Endothelial cell (in vitro differentiated cells): ENCODE data around the gene SIPA1. TPM values are rescaled to one million over a fixed set of nuclear protein-coding genes. Genes with fewer than 3 reads are reported as not detected.

Experiments used
- DNase-seq: peaks from one replicate; pipeline ENCODE4 v3.0.0; 2021; ENCODE audit warnings: low spot score
- H3K27ac Mint-ChIP-seq: one replicate; pipeline ENCODE4 v1.8.0; 2021; ENCODE audit warnings: mixed read lengths, inconsistent platforms; ENCODE audit not compliant: unreplicated experiment
- H3K27me3 Mint-ChIP-seq: one replicate; pipeline ENCODE4 v1.8.0; 2021; ENCODE audit warnings: mild to moderate bottlenecking, moderate library complexity, mixed read lengths, inconsistent platforms; ENCODE audit not compliant: unreplicated experiment
- H3K36me3 Mint-ChIP-seq: one replicate; pipeline ENCODE4 v1.8.0; 2021; ENCODE audit warnings: mild to moderate bottlenecking, low read depth, mixed read lengths, inconsistent platforms; ENCODE audit not compliant: unreplicated experiment
- H3K4me1 Mint-ChIP-seq: one replicate; pipeline ENCODE4 v1.8.0; 2021; ENCODE audit warnings: mild to moderate bottlenecking, mixed read lengths, inconsistent platforms; ENCODE audit not compliant: unreplicated experiment
- H3K4me3 Mint-ChIP-seq: one replicate; pipeline ENCODE4 v1.8.0; 2021; ENCODE audit warnings: mild to moderate bottlenecking, mixed read lengths, inconsistent platforms; ENCODE audit not compliant: unreplicated experiment
- H3K9me3 Mint-ChIP-seq: one replicate; pipeline ENCODE4 v1.8.0; 2021; ENCODE audit warnings: mixed read lengths, inconsistent platforms; ENCODE audit not compliant: unreplicated experiment
- total RNA-seq: library from RNA; stranded (reverse); fragmentation: NEBNext Ultra II Directional; extraction: Animal tissue kit (Norgen Biotek cat#: 25700); gene quantifications from one replicate; pipeline ENCODE4 v1.2.1, GENCODE V29; 2021; ENCODE audit not compliant: unreplicated experiment
- TF ChIP-seq, protein P1 (sequence below): fragments of 200-600 bp; sonication (generic); IDR thresholded peaks from one replicate; pipeline ENCODE4 v1.5.0; 2021; ENCODE audit warnings: antibody characterized with exemption; ENCODE audit not compliant: unreplicated experiment

SIPA1 gene
- total RNA-seq, 1 donor from 2014 or later: 267 TPM

DNA sequence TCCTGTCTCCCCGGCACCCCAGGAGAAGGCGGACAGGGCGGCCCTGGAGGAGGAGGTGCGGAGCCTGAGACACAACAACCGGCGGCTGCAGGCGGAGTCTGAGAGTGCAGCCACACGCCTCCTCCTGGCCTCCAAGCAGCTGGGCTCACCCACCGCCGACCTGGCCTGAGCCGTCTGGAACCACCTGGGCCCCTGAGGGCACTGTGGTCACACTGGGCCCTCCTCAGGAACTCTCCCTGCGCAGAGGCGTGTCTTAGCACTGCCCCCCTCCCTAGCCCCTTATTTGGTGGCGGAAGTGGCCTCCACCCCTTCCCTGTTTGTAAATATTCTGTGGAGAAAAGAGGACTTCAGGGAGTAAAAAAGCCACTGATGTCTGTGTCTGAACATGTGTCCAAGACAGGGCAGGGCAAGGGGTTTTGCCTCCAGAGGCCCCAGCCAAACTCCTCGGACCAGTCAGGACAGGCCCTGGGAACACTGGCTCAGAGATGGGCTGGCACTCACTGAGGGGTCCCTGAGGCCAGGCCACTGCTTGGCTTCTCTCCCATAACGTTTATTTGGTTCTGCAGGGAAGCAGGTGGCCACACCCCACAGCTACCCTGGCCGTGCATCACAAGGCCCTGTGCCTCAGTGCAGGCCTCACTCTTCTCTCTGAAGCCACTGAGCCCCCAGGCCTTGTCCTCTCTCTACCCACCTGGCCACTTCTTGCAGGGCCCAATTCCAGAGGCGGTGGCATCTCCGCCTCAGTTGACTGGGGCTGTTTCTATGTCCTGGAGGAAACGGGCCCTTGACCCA, 12.8 kb downstream of the SIPA1 start:
- DNase-seq: no peak
- peaks cover 34% of the 10 kb centered on the region for H3K27me3 Mint-ChIP-seq
- peaks cover 44% of the 10 kb centered on the region for H3K36me3 Mint-ChIP-seq
- no peak overlapping the region for H3K4me3 Mint-ChIP-seq
- H3K4me1 Mint-ChIP-seq: peaks cover 51% of the 10 kb centered on the region
- no peak overlapping the region for H3K27ac Mint-ChIP-seq
- TF ChIP-seq, protein P1, sequence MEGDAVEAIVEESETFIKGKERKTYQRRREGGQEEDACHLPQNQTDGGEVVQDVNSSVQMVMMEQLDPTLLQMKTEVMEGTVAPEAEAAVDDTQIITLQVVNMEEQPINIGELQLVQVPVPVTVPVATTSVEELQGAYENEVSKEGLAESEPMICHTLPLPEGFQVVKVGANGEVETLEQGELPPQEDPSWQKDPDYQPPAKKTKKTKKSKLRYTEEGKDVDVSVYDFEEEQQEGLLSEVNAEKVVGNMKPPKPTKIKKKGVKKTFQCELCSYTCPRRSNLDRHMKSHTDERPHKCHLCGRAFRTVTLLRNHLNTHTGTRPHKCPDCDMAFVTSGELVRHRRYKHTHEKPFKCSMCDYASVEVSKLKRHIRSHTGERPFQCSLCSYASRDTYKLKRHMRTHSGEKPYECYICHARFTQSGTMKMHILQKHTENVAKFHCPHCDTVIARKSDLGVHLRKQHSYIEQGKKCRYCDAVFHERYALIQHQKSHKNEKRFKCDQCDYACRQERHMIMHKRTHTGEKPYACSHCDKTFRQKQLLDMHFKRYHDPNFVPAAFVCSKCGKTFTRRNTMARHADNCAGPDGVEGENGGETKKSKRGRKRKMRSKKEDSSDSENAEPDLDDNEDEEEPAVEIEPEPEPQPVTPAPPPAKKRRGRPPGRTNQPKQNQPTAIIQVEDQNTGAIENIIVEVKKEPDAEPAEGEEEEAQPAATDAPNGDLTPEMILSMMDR: no peak
- no peaks in the 10 kb centered on the region for H3K9me3 Mint-ChIP-seq

DNA sequence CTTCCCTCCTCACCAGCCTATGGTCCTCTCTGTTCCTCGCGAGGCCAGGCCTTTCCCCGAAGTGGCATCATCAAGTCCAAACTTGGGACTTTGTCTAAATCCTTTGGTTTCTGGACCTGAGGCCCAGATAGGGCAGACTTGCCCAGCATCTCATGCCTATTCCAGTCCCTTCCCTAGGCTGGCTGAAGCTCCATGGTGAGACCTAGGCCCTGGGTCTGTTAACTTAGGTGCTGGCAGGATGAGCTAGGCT, 13.4 kb downstream of the SIPA1 start:
- H3K27ac Mint-ChIP-seq: no peak overlapping the region
- no peak for DNase-seq
- peaks cover 51% of the 10 kb centered on the region for H3K4me1 Mint-ChIP-seq
- peaks cover 37% of the 10 kb centered on the region for H3K27me3 Mint-ChIP-seq
- TF ChIP-seq, protein P1: no peak
- peak overlapping the region; percentile 72 for H3K4me3 Mint-ChIP-seq
- peaks cover 50% of the 10 kb centered on the region for H3K36me3 Mint-ChIP-seq
- H3K9me3 Mint-ChIP-seq: no peaks in the 10 kb centered on the region

DNA sequence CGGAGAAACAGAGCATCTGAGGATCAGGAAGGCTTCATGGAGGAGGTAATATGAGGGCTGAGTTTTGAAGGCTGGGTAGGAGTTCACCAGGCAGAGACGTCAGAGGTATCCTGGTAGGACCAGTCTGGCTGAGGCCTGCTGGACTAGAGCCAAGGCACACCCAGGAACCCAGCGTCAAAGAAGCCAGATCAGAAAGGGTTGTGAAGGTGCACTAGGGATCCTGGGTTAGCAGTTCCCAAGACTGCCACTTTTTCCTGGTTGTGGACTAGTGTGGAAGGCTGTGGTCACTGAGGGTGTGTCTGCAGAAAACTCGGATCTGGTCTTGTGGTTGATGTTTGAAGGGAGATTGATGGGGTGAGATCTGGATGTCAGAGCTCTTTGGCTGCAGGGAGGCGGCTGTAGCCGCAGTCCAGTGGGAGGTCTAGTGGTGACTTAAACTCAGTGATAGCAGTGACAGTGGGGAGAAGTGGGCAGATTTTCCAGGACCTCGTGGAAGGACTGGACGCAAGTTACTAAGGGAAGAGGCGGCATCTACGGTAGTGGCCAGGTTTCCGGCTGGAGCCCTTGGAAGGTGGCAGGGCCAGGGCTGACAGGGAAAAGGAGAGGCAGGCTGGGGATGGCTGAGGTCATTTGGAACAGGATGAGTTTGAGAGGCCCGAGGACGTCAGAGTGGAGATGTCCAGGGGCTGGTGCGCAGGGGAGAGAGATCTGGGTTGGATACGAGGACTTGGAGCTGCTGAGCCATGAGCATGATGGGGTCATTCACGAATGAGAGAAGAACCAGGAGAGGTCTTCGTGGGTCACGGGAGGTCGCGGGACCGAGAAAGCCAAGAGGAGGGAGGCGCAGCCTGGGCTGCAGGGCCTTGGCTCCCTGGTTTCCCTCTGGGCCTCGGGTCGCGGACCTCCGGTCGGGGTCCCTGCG, 13.9 kb downstream of the SIPA1 start:
- H3K4me3 Mint-ChIP-seq: peak overlapping the region; percentile 72
- H3K9me3 Mint-ChIP-seq: no peaks in the 10 kb centered on the region
- peak overlapping the region; percentile 33 for H3K27ac Mint-ChIP-seq
- peaks cover 43% of the 10 kb centered on the region for H3K27me3 Mint-ChIP-seq
- no peak for DNase-seq
- H3K36me3 Mint-ChIP-seq: peaks cover 55% of the 10 kb centered on the region
- TF ChIP-seq, protein P1: no peak
- peaks cover 54% of the 10 kb centered on the region for H3K4me1 Mint-ChIP-seq

DNA sequence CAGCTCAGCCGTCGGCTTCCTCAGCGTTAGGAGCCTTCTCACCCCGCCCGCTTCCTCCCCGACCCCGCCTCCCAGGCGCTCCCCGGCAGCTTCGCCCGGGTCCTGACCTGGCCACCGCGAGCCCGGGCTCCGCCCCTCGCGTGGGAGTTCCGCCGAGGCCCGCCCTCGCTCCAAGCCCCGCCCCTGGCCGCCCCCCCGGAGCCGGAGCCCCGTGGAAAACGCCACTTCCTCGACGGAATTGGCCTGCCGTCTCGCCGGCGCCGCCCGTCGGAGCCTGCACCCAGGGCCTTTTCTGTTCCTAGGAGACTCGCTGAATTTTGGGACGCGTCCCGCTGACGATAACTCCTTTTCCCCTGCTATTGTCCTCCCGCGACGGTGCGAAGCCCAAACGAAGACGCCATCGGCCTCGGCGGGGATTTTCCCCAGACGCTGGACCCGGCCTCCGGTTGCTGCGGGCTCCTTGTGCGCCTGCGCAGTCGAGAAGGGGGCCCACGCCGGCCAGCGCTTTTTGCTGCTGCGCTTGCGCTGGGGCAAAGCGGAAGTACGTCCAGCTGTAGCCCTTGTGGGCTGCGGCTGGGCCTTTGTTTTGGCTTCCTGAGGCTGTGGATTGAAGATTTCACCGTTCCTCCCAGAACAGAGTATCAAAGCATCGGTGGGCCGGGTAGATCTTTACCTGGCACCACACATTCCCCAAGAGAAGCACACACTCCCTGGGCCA, 14.8 kb downstream of the SIPA1 start:
- TF ChIP-seq, protein P1: no peak
- peak; percentile 96 for DNase-seq
- H3K27ac Mint-ChIP-seq: peak overlapping the region; percentile 100
- H3K36me3 Mint-ChIP-seq: peaks cover 62% of the 10 kb centered on the region
- peaks cover 58% of the 10 kb centered on the region for H3K4me1 Mint-ChIP-seq
- no peaks in the 10 kb centered on the region for H3K9me3 Mint-ChIP-seq
- H3K4me3 Mint-ChIP-seq: peak overlapping the region; percentile 85
- H3K27me3 Mint-ChIP-seq: peaks cover 42% of the 10 kb centered on the region
